WTC11 (cell line): ENCODE results near the gene FAM193B. TPM values are rescaled to one million over a fixed set of nuclear protein-coding genes. Genes with fewer than 3 reads are reported as not detected.

ENCODE experiments used
- ATAC-seq: fragments of 200-7000 bp; cut with Tn5 transposase; 2 replicates; pipeline ENCODE4 v1.10.0; 2021; ENCODE audit warnings: mild to moderate bottlenecking, moderate library complexity
- CTCF ChIA-PET: fragments of 300-600 bp; sonication (Branson Sonifier 250); formaldehyde crosslinking; loops from one replicate; lab custom pipeline; 2021; ENCODE audit warnings: antibody characterized with exemption; lab: Charles Lee
- POLR2A ChIA-PET: fragments of 350-600 bp; sonication (Branson Sonifier 250); formaldehyde crosslinking; loops from one replicate; lab custom pipeline; 2021; ENCODE audit warnings: antibody characterized with exemption; lab: Charles Lee
- DNase-seq: peaks from one replicate; pipeline ENCODE4 v3.0.0; 2021; ENCODE audit warnings: low spot score
- H3K27ac Mint-ChIP-seq: 2 replicates; pipeline ENCODE4 v1.8.0; 2021; ENCODE audit warnings: mixed read lengths
- H3K27me3 Mint-ChIP-seq: 2 replicates; pipeline ENCODE4 v1.8.0; 2021; ENCODE audit warnings: low read depth, mild to moderate bottlenecking, moderate library complexity, mixed read lengths
- H3K36me3 Mint-ChIP-seq: 2 replicates; pipeline ENCODE4 v1.8.0; 2021; ENCODE audit warnings: mixed read lengths
- H3K4me1 Mint-ChIP-seq: 2 replicates; pipeline ENCODE4 v1.8.0; 2022; ENCODE audit warnings: mixed read lengths
- H3K4me3 Mint-ChIP-seq: 2 replicates; pipeline ENCODE4 v1.8.0; 2021; ENCODE audit warnings: mild to moderate bottlenecking, moderate library complexity, mixed read lengths
- H3K9me3 Mint-ChIP-seq: 2 replicates; pipeline ENCODE4 v1.8.0; 2021; ENCODE audit warnings: mixed read lengths
- ETV6 ChIP-seq: sonication (generic); formaldehyde crosslinking; IDR thresholded peaks from 2 replicates; pipeline ENCODE4 v1.8.1; 2022; ENCODE audit warnings: mild to moderate bottlenecking, missing genetic modification reagents
- FOXK1 ChIP-seq: sonication (generic); formaldehyde crosslinking; IDR thresholded peaks from 2 replicates; pipeline ENCODE4 v1.8.0; 2022; ENCODE audit warnings: mild to moderate bottlenecking, moderate library complexity, missing genetic modification reagents
- FOXP1 ChIP-seq: sonication (generic); formaldehyde crosslinking; IDR thresholded peaks from 2 replicates; pipeline ENCODE4 v1.8.0; 2022; ENCODE audit warnings: missing genetic modification reagents, mild to moderate bottlenecking, moderate library complexity, borderline replicate concordance
- GTF2I ChIP-seq: fragments of 250-450 bp; sonication (Bioruptor Pico); conservative IDR thresholded peaks from 2 replicates; pipeline ENCODE4 v1.4.0; 2021; ENCODE audit warnings: mild to moderate bottlenecking
- HMGA2 ChIP-seq: fragments of 250-450 bp; sonication (Bioruptor Pico); IDR thresholded peaks from 2 replicates; pipeline ENCODE4 v1.4.0; 2021; ENCODE audit warnings: mild to moderate bottlenecking, moderate library complexity
- IRF1 ChIP-seq: sonication (generic); formaldehyde crosslinking; IDR thresholded peaks from 2 replicates; pipeline ENCODE4 v1.8.0; 2023; ENCODE audit warnings: missing genetic modification reagents
- MAX ChIP-seq: sonication (generic); formaldehyde crosslinking; IDR thresholded peaks from 2 replicates; pipeline ENCODE4 v1.8.0; 2022; ENCODE audit warnings: mild to moderate bottlenecking, missing genetic modification reagents
- NFE2L1 ChIP-seq: sonication (generic); formaldehyde crosslinking; IDR thresholded peaks from 2 replicates; pipeline ENCODE4 v1.8.1; 2023; ENCODE audit warnings: missing genetic modification reagents
- NR1H2 ChIP-seq: sonication (generic); formaldehyde crosslinking; IDR thresholded peaks from 2 replicates; pipeline ENCODE4 v1.9.0; 2021; ENCODE audit warnings: mild to moderate bottlenecking, moderate library complexity, missing genetic modification reagents
- SP1 ChIP-seq: sonication (generic); formaldehyde crosslinking; conservative IDR thresholded peaks from 2 replicates; pipeline ENCODE4 v1.8.1; 2022; ENCODE audit warnings: missing genetic modification reagents
- TEAD1 ChIP-seq: sonication (generic); formaldehyde crosslinking; IDR thresholded peaks from 2 replicates; pipeline ENCODE4 v1.8.0; 2022; ENCODE audit warnings: mild to moderate bottlenecking, missing genetic modification reagents
- USF2 ChIP-seq: sonication (generic); formaldehyde crosslinking; IDR thresholded peaks from 2 replicates; pipeline ENCODE4 v1.8.1; 2023; ENCODE audit warnings: mild to moderate bottlenecking, missing genetic modification reagents, moderate library complexity
- ZNF121 ChIP-seq: sonication (generic); formaldehyde crosslinking; IDR thresholded peaks from 2 replicates; pipeline ENCODE4 v1.8.0; 2023; ENCODE audit warnings: missing genetic modification reagents
- ZNF138 ChIP-seq: sonication (generic); formaldehyde crosslinking; conservative IDR thresholded peaks from 2 replicates; pipeline ENCODE4 v1.8.1; 2022; ENCODE audit warnings: mild to moderate bottlenecking, moderate library complexity, missing genetic modification reagents
- ZNF532 ChIP-seq: fragments of 250-450 bp; sonication (Bioruptor Pico); IDR thresholded peaks from 2 replicates; pipeline ENCODE4 v1.9.0; 2021; ENCODE audit warnings: mild to moderate bottlenecking, borderline replicate concordance
- total RNA-seq: library from RNA; stranded (reverse); gene quantifications from 3 replicates; pipeline ENCODE4 v1.2.3, GENCODE V29; 2021
- TF ChIP-seq, protein P1 (sequence below): sonication (generic); formaldehyde crosslinking; IDR thresholded peaks from 2 replicates; pipeline ENCODE4 v1.8.0; 2022; ENCODE audit warnings: mild to moderate bottlenecking, missing genetic modification reagents
- TF ChIP-seq, protein P2 (sequence below): fragments of 250-450 bp; sonication (Bioruptor Pico); IDR thresholded peaks from 2 replicates; pipeline ENCODE4 v2.1.2; 2022; ENCODE audit warnings: mild to moderate bottlenecking, moderate library complexity
- TF ChIP-seq, protein P3 (sequence below): sonication (generic); formaldehyde crosslinking; IDR thresholded peaks from 2 replicates; pipeline ENCODE4 v1.8.1; 2022; ENCODE audit warnings: low read depth, missing genetic modification reagents, borderline replicate concordance
- TF ChIP-seq, protein P4 (sequence below): sonication (generic); formaldehyde crosslinking; IDR thresholded peaks from 2 replicates; pipeline ENCODE4 v1.8.1; 2023; ENCODE audit warnings: mild to moderate bottlenecking, missing genetic modification reagents
- TF ChIP-seq, protein P5 (sequence below): sonication (generic); formaldehyde crosslinking; IDR thresholded peaks from 2 replicates; pipeline ENCODE4 v1.8.0; 2023; ENCODE audit warnings: mild to moderate bottlenecking, missing genetic modification reagents

The FAM193B gene
- total RNA-seq, 1 experiment from 2014 or later = 101 TPM

GRCh38 chr5:177516601-177517568, 37.5 kb downstream of the FAM193B start, which contains the start of gene DDX41:
Gene DDX41 (minus strand): TSS chr5:177516961. CDS start chr5:177516945, 16 bp downstream.
- ChIA-PET POLR2A (interaction anchor here (0.7 to 1.3 kb wide), 4 partner anchors 20 to 92 kb away, joined by 3 read pairs; no protein-coding TSS in a partner anchor), CTCF (interaction anchor here (0.9 to 2.7 kb wide), 8 partner anchors 16 to 113 kb away, joined by 3 to 14 read pairs (median 4); partner anchors contain the start of gene PDLIM7)
- peak; percentile 89 for ATAC-seq
- peak within 1 kb of the TSS; percentile 98 for H3K27ac Mint-ChIP-seq
- no peaks in the 10 kb centered on the region for H3K9me3 Mint-ChIP-seq
- peak; percentile 95 for DNase-seq
- H3K27me3 Mint-ChIP-seq = peaks cover 4% of the 10 kb centered on the region; the same call in 1 of the 2 replicates
- peaks cover 64% of the 10 kb centered on the region for H3K36me3 Mint-ChIP-seq
- H3K4me3 Mint-ChIP-seq = peak within 1 kb of the TSS; percentile 93
- peaks cover 14% of the 10 kb centered on the region for H3K4me1 Mint-ChIP-seq
- peak; percentile 50; the same call in 1 of the 2 replicates for TF ChIP-seq ETV6
- TF ChIP-seq MAX = peak; percentile 96
- TF ChIP-seq, protein P1, sequence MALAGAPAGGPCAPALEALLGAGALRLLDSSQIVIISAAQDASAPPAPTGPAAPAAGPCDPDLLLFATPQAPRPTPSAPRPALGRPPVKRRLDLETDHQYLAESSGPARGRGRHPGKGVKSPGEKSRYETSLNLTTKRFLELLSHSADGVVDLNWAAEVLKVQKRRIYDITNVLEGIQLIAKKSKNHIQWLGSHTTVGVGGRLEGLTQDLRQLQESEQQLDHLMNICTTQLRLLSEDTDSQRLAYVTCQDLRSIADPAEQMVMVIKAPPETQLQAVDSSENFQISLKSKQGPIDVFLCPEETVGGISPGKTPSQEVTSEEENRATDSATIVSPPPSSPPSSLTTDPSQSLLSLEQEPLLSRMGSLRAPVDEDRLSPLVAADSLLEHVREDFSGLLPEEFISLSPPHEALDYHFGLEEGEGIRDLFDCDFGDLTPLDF = no peak
- TF ChIP-seq, protein P2, sequence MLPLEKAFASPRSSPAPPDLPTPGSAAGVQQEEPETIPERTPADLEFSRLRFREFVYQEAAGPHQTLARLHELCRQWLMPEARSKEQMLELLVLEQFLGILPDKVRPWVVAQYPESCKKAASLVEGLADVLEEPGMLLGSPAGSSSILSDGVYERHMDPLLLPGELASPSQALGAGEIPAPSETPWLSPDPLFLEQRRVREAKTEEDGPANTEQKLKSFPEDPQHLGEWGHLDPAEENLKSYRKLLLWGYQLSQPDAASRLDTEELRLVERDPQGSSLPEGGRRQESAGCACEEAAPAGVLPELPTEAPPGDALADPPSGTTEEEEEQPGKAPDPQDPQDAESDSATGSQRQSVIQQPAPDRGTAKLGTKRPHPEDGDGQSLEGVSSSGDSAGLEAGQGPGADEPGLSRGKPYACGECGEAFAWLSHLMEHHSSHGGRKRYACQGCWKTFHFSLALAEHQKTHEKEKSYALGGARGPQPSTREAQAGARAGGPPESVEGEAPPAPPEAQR (CRISPR knock-in tag) = no peak
- TF ChIP-seq HMGA2 (CRISPR knock-in tag) = no peak
- no peak for TF ChIP-seq ZNF532 (CRISPR knock-in tag)
- TF ChIP-seq IRF1 (CRISPR knock-in tag) = no peak
- TF ChIP-seq, protein P3, sequence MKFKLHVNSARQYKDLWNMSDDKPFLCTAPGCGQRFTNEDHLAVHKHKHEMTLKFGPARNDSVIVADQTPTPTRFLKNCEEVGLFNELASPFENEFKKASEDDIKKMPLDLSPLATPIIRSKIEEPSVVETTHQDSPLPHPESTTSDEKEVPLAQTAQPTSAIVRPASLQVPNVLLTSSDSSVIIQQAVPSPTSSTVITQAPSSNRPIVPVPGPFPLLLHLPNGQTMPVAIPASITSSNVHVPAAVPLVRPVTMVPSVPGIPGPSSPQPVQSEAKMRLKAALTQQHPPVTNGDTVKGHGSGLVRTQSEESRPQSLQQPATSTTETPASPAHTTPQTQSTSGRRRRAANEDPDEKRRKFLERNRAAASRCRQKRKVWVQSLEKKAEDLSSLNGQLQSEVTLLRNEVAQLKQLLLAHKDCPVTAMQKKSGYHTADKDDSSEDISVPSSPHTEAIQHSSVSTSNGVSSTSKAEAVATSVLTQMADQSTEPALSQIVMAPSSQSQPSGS (CRISPR knock-in tag) = no peak
- TF ChIP-seq ZNF121 (CRISPR knock-in tag) = no peak
- no peak; the same call in 1 of the 2 replicates for TF ChIP-seq USF2
- no peak for TF ChIP-seq ZNF138 (CRISPR knock-in tag)
- TF ChIP-seq GTF2I (CRISPR knock-in tag) = no peak
- TF ChIP-seq, protein P4, sequence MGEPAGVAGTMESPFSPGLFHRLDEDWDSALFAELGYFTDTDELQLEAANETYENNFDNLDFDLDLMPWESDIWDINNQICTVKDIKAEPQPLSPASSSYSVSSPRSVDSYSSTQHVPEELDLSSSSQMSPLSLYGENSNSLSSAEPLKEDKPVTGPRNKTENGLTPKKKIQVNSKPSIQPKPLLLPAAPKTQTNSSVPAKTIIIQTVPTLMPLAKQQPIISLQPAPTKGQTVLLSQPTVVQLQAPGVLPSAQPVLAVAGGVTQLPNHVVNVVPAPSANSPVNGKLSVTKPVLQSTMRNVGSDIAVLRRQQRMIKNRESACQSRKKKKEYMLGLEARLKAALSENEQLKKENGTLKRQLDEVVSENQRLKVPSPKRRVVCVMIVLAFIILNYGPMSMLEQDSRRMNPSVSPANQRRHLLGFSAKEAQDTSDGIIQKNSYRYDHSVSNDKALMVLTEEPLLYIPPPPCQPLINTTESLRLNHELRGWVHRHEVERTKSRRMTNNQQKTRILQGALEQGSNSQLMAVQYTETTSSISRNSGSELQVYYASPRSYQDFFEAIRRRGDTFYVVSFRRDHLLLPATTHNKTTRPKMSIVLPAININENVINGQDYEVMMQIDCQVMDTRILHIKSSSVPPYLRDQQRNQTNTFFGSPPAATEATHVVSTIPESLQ (CRISPR knock-in tag) = no peak
- TF ChIP-seq, protein P5, sequence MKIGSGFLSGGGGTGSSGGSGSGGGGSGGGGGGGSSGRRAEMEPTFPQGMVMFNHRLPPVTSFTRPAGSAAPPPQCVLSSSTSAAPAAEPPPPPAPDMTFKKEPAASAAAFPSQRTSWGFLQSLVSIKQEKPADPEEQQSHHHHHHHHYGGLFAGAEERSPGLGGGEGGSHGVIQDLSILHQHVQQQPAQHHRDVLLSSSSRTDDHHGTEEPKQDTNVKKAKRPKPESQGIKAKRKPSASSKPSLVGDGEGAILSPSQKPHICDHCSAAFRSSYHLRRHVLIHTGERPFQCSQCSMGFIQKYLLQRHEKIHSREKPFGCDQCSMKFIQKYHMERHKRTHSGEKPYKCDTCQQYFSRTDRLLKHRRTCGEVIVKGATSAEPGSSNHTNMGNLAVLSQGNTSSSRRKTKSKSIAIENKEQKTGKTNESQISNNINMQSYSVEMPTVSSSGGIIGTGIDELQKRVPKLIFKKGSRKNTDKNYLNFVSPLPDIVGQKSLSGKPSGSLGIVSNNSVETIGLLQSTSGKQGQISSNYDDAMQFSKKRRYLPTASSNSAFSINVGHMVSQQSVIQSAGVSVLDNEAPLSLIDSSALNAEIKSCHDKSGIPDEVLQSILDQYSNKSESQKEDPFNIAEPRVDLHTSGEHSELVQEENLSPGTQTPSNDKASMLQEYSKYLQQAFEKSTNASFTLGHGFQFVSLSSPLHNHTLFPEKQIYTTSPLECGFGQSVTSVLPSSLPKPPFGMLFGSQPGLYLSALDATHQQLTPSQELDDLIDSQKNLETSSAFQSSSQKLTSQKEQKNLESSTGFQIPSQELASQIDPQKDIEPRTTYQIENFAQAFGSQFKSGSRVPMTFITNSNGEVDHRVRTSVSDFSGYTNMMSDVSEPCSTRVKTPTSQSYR (CRISPR knock-in tag) = no peak
- peak; percentile 96 for TF ChIP-seq SP1 (CRISPR knock-in tag)
- TF ChIP-seq NFE2L1 = peak; percentile 71; the same call in 1 of the 2 replicates
- peak; percentile 63; the same call in 1 of the 2 replicates for TF ChIP-seq TEAD1
- TF ChIP-seq FOXK1 (CRISPR knock-in tag) = peak; percentile 93
- TF ChIP-seq FOXP1 = peak; percentile 89; the same call in 1 of the 2 replicates
- TF ChIP-seq NR1H2 (CRISPR knock-in tag) = no peak
